GM12878 (cell line): ENCODE data around the gene TDRD10.

Experiments
- BHLHE40 ChIP-seq, 2 experiments: fragments of 450-650 bp in 1 of 2; IDR thresholded peaks; 2 replicates each; pipeline ENCODE4 v1.6.1; 2011 to 2017; ENCODE audit warnings: low read depth in 2 of 2, borderline replicate concordance in 1 of 2, improper control_type of control experiment in 1 of 2, low read length in 1 of 2, mild to moderate bottlenecking in 1 of 2
- CHD2 ChIP-seq: IDR thresholded peaks from 2 replicates; pipeline ENCODE4 v1.6.1; 2011; ENCODE audit warnings: low read depth, low read length, improper control_type of control experiment, borderline replicate concordance
- FOS ChIP-seq: IDR thresholded peaks from 3 replicates; pipeline ENCODE4 v1.6.1; 2011; ENCODE audit warnings: borderline replicate concordance; ENCODE audit not compliant: insufficient read length; ENCODE audit errors: extremely low read depth
- GABPA ChIP-seq: IDR thresholded peaks from 2 replicates; pipeline ENCODE4 v1.6.1; 2014; ENCODE audit warnings: antibody characterized with exemption, low read depth, mild to moderate bottlenecking, inconsistent platforms
- KDM1A ChIP-seq: fragments of 200-600 bp; sonication (generic); IDR thresholded peaks from 2 replicates; pipeline ENCODE4 v1.6.1; 2016; ENCODE audit warnings: borderline replicate concordance
- NR2C1 ChIP-seq: fragments of 450-650 bp; IDR thresholded peaks from 2 replicates; pipeline ENCODE4 v1.6.1; 2017; ENCODE audit warnings: antibody characterized with exemption, mild to moderate bottlenecking, moderate library complexity
- SMARCA5 ChIP-seq: fragments of 450-650 bp; IDR thresholded peaks from 2 replicates; pipeline ENCODE4 v1.6.1; 2017; ENCODE audit warnings: mild to moderate bottlenecking
- ZNF274 ChIP-seq: IDR thresholded peaks from one replicate; pipeline ENCODE4 v1.8.0; 2011; ENCODE audit not compliant: insufficient read length, insufficient read depth
- TF ChIP-seq, protein P1 (sequence below): fragments of 450-650 bp; formaldehyde crosslinking; IDR thresholded peaks from 2 replicates; pipeline ENCODE4 v1.5.0; 2022; ENCODE audit warnings: mild to moderate bottlenecking, missing genetic modification characterization
- TF ChIP-seq, protein P2 (sequence below), 3 experiments: IDR thresholded peaks in 2 of 3; conservative IDR thresholded peaks in 1 of 3; 2 replicates each; pipeline ENCODE4 v1.5.1; 2011; ENCODE audit warnings: low read depth in 3 of 3, low read length in 3 of 3, mild to moderate bottlenecking in 3 of 3, control low read depth in 2 of 3, moderate library complexity in 2 of 3, inconsistent platforms in 1 of 3, mixed read lengths in 1 of 3; ENCODE audit not compliant: control insufficient read depth in 2 of 3, insufficient read depth in 1 of 3; ENCODE audit errors: extremely low read depth in 1 of 3
- TF ChIP-seq, protein P3 (sequence below): fragments of 450-650 bp; IDR thresholded peaks from 2 replicates; pipeline ENCODE4 v1.6.1; 2017; ENCODE audit warnings: antibody characterized with exemption, mild to moderate bottlenecking, moderate library complexity
- TF ChIP-seq, protein P4 (sequence below): fragments of 450-650 bp; IDR thresholded peaks from 2 replicates; pipeline ENCODE4 v1.6.1; 2017; ENCODE audit warnings: mild to moderate bottlenecking, low read depth, inconsistent platforms; ENCODE audit not compliant: poor library complexity, severe bottlenecking

DNA sequence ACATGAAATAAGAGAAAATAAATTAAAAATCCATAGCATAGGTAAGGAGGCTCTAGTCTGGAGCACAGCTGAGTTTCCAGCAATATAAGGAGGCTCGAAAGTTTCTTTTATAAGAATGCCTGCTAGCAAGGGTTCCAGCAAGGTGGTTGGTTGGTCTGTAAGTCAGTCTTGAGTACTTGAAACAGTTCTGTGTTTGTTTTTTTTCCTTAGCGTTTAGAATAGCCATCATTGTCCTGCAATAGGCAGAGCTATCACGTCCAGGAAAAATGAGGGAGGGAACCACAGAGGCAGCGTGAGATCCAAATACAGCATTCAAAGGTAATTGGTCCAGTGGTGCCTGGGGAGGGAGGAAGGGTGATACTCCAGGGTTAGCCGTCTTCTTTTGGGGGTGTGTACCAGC is 48.1 kb downstream of the TDRD10 start:
- TF ChIP-seq, protein P1, sequence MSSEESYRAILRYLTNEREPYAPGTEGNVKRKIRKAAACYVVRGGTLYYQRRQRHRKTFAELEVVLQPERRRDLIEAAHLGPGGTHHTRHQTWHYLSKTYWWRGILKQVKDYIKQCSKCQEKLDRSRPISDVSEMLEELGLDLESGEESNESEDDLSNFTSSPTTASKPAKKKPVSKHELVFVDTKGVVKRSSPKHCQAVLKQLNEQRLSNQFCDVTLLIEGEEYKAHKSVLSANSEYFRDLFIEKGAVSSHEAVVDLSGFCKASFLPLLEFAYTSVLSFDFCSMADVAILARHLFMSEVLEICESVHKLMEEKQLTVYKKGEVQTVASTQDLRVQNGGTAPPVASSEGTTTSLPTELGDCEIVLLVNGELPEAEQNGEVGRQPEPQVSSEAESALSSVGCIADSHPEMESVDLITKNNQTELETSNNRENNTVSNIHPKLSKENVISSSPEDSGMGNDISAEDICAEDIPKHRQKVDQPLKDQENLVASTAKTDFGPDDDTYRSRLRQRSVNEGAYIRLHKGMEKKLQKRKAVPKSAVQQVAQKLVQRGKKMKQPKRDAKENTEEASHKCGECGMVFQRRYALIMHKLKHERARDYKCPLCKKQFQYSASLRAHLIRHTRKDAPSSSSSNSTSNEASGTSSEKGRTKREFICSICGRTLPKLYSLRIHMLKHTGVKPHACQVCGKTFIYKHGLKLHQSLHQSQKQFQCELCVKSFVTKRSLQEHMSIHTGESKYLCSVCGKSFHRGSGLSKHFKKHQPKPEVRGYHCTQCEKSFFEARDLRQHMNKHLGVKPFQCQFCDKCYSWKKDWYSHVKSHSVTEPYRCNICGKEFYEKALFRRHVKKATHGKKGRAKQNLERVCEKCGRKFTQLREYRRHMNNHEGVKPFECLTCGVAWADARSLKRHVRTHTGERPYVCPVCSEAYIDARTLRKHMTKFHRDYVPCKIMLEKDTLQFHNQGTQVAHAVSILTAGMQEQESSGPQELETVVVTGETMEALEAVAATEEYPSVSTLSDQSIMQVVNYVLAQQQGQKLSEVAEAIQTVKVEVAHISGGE (CRISPR knock-in tag), result no peak
- TF ChIP-seq FOS, result no peak
- TF ChIP-seq, protein P2, sequence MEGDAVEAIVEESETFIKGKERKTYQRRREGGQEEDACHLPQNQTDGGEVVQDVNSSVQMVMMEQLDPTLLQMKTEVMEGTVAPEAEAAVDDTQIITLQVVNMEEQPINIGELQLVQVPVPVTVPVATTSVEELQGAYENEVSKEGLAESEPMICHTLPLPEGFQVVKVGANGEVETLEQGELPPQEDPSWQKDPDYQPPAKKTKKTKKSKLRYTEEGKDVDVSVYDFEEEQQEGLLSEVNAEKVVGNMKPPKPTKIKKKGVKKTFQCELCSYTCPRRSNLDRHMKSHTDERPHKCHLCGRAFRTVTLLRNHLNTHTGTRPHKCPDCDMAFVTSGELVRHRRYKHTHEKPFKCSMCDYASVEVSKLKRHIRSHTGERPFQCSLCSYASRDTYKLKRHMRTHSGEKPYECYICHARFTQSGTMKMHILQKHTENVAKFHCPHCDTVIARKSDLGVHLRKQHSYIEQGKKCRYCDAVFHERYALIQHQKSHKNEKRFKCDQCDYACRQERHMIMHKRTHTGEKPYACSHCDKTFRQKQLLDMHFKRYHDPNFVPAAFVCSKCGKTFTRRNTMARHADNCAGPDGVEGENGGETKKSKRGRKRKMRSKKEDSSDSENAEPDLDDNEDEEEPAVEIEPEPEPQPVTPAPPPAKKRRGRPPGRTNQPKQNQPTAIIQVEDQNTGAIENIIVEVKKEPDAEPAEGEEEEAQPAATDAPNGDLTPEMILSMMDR (IDR thresholded peaks at IDR 0.05 in 2 of 3, conservative IDR thresholded peaks at IDR 0.05 in 1 of 3; ENCODE audit: control insufficient read depth in 2 of 3, extremely low read depth in 1 of 3, insufficient read depth in 1 of 3, low read depth in 3 of 3, low read length in 3 of 3), result no peak
- TF ChIP-seq, protein P3, sequence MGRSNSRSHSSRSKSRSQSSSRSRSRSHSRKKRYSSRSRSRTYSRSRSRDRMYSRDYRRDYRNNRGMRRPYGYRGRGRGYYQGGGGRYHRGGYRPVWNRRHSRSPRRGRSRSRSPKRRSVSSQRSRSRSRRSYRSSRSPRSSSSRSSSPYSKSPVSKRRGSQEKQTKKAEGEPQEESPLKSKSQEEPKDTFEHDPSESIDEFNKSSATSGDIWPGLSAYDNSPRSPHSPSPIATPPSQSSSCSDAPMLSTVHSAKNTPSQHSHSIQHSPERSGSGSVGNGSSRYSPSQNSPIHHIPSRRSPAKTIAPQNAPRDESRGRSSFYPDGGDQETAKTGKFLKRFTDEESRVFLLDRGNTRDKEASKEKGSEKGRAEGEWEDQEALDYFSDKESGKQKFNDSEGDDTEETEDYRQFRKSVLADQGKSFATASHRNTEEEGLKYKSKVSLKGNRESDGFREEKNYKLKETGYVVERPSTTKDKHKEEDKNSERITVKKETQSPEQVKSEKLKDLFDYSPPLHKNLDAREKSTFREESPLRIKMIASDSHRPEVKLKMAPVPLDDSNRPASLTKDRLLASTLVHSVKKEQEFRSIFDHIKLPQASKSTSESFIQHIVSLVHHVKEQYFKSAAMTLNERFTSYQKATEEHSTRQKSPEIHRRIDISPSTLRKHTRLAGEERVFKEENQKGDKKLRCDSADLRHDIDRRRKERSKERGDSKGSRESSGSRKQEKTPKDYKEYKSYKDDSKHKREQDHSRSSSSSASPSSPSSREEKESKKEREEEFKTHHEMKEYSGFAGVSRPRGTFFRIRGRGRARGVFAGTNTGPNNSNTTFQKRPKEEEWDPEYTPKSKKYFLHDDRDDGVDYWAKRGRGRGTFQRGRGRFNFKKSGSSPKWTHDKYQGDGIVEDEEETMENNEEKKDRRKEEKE, result no peak
- no peak for TF ChIP-seq ZNF274
- TF ChIP-seq SMARCA5, result no peak
- no peak for TF ChIP-seq GABPA
- TF ChIP-seq, protein P4, sequence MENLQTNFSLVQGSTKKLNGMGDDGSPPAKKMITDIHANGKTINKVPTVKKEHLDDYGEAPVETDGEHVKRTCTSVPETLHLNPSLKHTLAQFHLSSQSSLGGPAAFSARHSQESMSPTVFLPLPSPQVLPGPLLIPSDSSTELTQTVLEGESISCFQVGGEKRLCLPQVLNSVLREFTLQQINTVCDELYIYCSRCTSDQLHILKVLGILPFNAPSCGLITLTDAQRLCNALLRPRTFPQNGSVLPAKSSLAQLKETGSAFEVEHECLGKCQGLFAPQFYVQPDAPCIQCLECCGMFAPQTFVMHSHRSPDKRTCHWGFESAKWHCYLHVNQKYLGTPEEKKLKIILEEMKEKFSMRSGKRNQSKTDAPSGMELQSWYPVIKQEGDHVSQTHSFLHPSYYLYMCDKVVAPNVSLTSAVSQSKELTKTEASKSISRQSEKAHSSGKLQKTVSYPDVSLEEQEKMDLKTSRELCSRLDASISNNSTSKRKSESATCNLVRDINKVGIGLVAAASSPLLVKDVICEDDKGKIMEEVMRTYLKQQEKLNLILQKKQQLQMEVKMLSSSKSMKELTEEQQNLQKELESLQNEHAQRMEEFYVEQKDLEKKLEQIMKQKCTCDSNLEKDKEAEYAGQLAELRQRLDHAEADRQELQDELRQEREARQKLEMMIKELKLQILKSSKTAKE, result no peak
- no peak for TF ChIP-seq KDM1A
- TF ChIP-seq CHD2, result no peak
- TF ChIP-seq BHLHE40 (IDR thresholded peaks at IDR 0.05; ENCODE audit: borderline replicate concordance in 1 of 2, low read depth in 2 of 2, low read length in 1 of 2), result no peak
- no peak for TF ChIP-seq NR2C1
